NCI-H82 treated with DMSO at 0.1 percent for 48 hours (cell line): ENCODE data around the gene MCF2L.
"Not testable (repeated sequence)": the region's sequence is repeated elsewhere in the genome, so short reads cannot be mapped to it uniquely, and the experiment has no call there.

Source experiments
- DNase-seq: peaks from one replicate; lab custom pipeline; 2025; ENCODE audit not compliant: unreplicated experiment; lab: John Stamatoyannopoulos, UW

The MCF2L gene

DNA sequence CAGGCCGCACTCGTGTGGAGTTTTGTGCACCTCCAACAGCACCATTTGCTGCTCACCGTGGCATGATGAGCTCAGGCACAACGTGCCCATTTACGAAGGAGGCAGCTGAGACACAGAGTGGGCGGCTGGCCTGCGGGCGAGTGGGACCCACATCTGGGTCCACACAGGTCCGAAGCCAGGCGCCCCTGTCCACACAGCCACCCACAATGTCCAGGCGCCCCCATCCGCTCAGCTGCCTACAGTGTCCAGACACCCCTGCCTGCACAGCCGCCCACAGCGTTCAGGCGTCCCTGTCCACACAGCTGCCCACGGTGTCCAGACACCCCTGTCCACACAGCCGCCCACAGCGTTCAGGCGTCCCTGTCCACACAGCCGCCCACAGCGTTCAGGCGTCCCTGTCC is 94.1 kb downstream of the MCF2L start:
- DNase-seq: no peak

DNA sequence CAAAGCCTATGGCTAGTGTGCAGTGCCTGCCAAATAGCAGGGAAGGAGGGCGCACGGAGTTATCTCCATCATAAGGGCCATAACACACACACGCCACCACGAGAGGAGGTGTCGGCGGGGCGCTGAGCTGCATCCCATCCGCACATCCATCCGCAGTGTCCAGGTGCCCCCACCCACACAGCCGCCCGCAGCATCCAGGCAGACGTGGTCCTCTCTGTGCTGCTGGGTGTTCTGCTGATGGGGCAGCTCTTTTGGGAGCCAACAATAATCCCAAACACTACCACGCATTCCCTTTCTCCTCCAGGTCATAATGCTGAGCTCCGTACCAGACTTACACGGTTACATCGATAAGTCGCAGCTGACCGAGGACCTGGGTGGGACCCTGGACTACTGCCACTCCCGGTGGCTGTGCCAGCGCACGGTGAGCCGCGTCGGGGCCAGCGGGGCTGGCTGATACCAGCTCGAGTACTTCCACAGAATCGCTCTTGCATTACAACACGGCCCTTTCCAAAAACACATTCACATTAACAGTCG is 95.1 kb downstream of the MCF2L start:
- no peak for DNase-seq

DNA sequence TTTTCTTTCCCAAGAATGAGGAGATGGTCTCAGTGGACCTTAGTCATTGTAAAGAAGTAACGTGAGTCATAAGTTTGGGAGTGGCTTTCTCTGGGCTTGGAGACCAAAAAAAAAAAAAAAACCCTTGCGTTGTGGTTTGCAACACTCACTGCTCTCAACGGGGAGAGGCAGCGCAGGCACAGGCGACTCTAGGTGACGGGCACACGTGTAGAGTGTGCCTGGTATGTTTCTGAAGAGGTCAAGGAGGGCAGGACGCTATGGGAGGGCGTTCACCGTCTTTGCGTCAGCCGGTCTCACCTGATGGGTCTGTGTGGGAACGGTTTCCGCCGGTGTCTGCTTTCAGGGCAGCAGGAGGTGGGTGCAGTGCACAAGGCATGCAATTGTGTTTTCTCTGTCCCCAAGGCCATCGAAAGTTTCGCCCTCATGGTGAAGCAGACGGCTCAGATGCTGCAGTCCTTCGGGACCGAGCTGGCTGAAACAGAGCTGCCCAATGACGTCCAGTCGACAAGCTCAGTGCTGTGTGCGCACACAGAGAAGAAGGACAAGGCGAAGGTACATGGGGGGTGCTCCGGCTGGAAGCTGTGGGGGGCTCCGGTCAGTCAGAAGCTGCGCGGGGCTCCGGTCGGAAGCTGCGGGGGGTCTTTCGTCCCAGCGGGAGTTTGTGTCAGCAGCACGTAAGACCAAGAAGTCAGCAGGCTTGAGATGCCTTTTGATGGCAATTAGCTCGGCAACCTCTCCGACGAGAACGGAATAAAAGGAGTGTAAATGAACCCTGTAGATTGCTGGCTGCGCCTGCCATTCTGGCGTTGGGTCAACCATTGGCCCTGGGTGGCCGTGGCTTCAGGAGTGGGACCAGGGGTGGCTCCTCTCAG is 95.8 kb downstream of the MCF2L start:
- no peak for DNase-seq

DNA sequence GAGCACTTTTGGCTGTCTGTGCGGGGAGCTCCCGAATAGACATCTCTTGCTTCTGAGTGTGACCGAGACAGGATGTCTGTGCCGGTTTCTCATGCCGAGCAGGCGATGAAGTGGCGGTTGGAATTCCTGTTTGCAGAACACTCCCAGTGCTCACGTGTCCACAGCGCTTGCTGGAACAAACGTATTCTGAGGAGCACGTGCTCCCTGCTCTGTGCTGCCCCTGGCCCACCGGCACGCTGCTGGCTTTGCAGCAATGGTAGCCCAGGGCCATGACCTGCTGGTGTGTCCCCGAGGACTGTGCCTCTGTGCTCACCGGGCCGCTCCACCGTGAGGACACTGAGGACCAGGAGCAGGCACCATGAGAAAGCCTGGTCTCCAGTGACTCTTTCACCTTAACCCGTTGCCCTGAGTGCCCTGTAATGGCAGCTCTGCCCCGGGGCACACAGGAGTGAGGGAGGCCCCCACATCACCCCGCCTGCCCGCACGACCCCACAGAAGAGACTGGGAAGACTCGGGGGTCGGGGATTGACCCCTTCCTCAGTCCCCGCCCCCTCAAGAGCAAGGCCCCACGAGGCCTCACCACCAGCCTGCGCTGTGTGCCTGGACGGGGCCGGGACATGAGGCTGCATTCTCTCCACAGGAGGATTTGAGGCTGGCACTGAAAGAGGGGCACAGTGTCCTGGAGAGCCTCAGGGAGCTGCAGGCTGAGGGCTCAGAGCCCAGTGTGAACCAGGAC is 96.6 kb downstream of the MCF2L start:
- DNase-seq: no peak

DNA sequence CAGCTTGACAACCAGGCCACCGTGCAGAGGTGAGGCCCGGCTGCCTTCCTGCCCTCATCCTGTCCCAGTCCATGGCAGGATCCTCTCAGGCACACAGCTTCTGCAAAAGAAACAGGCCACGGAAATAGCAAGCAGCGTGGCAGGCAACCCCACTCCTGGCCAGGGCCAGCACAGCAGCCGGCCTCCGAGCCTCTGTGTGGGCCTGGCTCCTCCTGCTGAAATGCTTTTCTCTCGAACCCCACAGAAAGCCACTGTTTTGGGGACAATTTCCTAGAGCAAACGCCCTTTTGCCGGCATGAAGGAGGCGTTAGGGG is 97.1 kb downstream of the MCF2L start:
- no peak for DNase-seq

DNA sequence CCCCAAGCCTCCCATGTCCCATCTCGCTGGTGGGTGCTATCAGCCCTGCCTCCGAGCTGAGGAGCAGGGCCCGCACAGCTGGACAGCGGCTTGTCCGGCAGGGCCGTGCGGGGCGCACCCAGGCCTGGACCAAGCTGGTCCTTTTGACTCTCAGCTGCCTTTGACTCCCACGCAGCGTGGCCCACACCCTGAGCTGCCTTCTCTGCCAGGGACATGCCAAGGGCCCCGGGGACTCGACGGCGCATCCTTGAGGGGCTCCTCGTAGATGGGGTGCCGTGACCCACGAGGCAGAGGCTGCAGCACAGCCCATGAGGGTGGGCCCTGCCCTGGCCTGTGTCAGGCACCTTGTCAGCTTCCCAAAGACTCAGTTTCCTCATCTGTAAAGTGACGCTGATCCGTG is 97.7 kb downstream of the MCF2L start:
- no peak for DNase-seq

DNA sequence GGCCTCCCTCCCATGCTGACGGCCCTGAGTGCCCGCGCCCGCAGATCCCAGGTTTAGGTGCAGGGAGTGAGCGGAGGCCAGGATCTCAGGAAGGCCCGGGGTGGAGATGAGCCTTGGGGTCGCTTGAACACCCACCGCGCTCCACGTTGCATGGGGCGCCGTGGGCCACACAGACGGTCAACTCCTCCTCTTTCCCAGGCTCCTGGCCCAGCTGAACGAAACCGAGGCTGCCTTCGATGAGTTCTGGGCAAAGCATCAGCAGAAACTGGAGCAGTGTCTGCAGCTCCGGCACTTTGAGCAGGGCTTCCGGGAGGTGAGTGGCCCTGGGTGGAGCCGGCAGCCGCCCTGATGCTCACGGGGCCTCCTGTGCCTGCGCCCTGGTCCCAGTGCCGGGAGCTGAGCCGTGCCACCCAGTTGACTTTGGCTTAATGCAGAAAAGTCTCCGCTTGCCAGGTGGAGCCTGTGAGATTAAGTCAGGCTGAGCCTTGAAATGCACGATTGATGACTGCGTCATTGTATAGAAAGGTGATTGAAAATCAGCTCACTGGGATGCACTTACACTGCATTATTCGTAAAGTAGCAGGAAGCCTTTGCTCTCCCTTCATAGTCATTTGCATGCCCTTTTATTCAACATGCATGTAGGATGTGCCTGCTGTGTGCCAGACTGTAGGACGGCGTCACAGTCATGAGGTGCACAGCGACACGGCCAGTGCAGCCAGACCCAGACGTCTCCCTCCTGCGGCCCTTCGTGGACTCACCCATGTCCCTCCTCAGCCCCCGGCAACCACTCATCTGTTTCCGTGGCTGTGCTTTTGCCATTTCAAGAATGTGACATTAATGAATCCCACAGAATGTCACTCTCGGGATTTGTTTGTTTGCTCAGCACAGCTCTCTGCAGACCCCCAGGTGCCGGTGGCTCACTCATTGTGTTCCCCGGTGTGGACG is 101.1 kb downstream of the MCF2L start:
- DNase-seq: no peak

DNA sequence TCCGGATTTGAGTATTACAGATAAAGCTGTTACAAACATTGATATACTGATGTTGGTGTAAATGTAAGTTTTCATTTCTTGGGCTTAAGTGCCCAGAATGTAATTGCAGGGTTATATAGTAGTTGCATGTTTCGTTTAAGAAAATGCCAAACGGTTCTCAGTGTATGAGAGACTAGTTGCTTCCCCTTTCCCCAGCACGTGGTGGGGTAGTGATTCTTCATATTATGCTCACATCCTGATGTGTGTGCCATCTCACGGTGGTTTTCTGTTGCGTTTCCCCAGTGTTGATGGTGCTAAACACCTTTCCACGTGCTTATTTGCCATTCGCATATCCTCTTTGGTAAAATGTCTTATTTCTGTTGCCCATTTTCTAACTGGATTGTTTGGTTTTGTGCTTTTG is 101.8 kb downstream of the MCF2L start:
- no peak for DNase-seq

DNA sequence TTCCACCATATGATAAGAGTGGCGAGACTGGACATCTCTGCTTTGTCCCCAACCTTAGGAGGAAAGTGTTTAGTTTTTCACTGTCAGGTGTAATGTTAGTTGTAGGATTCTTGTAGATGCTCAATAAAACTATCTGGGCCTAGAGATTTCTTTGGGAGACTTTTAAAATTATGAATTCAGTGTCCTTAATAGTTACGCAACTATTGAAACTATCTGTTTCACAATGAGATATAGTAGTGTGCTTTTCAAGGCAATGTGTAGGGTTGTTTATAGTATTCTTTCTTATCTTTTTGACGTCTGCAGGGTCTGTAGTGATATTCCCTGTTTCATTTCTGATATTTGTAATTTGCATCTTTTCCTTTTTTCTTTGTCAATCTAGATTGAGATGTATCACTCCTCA is 103.4 kb downstream of the MCF2L start:
- DNase-seq: no peak

DNA sequence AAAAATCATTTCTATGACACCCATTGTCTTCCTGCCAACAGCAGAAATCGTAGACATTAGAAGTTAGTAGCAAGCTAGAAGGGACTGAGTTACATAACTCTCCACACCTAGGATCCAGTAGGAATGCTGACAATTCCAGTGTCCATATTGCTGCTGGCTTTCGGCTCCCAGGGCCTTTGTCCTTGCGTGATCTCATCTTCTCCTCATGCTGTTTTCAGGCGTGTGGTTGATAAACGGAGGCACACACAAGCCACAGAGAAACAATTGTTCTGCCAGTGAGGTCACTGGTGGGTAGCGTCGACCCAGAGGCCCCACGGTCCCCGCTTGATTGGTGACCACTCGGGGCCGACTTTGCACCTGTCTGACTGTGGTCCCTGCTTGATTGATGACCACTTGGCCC is 104.9 kb downstream of the MCF2L start:
- DNase-seq: no peak

DNA sequence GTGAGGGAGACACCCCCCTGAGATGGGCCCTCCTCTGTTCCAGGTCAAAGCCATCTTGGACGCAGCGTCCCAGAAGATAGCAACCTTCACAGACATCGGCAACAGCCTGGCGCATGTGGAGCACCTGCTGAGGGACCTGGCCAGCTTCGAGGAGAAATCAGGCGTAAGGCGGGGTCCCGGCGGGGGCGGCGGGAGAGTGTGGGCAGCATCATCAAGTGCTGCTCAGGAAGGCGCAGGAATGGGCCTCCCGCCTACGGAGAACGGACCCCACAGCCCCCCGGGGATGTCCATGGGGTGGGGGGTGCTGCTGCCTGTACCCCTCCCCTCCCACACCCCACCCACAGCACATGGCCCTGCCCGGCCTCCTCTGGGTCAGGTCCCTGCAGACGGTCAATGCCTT is 105.4 kb downstream of the MCF2L start:
- no peak for DNase-seq

DNA sequence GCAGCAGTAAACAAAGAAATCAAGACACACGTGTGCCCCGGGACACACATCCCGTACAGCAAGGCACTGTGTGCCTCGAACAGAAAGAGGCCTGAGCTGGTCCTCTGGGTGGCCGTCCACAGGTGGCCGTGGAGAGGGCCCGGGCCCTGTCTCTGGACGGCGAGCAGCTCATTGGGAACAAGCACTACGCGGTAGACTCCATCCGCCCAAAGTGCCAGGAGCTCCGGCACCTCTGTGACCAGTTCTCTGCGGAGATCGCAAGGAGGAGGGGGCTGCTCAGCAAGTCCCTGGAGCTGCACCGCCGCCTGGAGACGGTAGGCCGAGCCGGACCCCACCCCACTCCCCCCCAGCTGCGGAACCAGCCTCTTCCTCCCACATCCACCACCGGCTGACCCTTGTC is 105.9 kb downstream of the MCF2L start:
- DNase-seq: no peak

DNA sequence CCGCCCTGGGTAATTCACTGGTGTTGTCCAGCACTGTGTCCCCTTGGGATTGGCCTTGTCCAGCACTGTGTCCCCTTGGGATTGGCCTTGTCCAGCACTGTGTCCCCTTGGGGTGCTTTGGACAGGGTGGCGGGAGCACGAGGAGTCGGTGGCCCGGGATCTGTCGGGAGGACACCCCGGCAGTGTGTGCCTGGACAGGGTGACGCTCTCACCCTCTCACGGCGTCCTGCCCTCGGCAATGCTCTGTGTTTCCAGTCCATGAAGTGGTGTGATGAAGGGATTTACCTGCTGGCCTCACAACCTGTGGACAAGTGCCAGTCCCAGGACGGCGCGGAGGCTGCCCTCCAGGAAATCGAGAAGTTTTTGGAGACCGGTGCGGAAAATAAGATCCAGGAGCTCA is 106.7 kb downstream of the MCF2L start:
- DNase-seq: no peak

DNA sequence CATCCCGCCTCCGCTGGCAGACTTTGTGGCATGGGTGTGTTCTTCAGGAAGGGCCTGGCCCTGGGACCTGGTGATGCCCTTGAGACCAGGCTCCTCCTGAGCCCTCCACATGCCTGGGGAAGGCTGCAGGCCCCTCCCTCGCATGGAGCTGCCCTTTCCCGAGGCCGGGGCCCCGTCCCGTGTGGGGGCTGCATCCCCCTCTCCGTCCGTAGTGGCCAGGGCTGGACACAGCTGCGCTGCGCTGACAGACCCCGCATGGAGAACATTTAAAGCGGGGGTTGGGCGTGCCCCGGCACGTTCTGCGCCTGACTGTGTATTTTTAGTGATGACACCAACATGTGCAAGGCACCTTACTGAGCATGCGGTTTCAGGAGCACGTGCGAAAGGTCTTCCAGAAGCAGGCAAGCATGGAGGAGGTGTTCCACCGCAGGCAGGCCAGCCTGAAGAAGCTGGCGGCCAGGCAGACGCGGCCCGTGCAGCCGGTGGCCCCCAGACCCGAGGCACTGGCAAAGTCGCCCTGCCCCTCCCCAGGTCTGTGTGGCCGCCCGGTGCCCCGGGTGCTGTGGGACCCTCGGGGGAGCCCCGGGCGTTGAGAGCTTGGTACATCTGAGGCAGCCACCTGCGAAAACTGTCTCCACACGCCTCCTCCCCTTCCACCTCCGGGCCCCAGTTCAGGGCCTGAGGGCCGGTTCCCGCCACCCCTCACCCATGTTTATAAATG is 107.8 kb downstream of the MCF2L start:
- DNase-seq: no peak

DNA sequence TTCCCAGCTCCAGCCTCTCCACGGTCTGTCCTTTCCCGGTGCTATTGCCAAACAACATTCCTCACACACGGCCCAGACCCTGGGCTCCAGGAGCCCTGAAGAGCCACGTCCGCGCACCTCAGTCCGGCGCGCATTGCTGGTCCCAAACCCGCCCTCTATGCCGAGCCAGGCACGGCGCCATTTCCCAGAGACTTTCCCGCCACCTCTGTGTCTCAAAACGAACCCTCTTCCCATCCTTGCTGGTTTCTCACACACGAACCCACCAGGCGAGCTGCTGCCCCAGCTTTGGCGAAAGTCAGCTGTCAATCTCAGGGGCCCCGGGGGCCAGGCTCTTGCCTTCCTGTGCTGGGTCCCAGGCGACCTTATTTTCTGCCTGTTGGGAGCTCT is 108.5 kb downstream of the MCF2L start:
- DNase-seq: no peak

DNA sequence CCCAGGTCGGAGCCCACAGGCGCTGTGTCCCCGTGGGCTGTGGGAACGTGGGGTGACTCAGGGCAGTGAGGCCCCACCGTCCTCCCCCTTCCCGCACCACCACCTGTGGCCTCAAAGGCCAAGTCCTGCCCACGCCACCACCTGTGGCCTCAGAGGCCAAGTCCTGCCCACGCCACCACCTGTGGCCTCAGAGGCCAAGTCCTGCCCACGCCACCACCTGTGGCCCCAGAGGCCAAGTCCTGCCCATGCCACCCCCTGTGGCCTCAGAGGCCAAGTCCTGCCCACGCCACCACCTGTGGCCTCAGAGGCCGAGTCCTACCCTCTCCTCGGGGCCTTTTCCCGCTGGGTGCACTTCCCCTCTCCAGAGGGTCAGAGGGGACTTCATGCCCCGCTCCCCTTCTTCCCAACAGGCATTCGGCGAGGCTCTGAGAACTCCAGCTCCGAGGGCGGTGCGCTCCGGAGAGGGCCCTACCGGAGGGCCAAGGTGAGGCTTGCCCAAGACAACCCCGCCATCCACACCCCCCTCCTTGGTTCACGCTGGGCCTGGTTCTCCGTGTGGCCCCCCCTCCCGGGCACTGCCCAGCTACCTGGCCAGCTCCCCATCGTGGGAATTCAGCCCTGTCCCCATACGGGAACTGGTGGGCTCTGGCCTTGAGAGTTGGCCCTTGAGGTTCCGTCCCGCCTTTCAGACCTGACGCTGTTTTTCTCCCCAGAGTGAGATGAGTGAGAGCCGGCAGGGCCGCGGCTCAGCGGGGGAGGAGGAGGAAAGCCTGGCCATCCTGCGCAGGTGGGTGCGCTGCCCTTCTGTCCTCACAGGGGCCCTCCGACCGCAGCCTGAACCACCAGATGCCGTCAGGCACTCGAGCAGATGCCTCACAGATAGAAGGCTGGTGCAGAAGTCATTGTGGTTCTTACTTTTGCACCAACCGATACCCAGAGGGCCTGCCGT is 109.2 kb downstream of the MCF2L start:
- no peak for DNase-seq

DNA sequence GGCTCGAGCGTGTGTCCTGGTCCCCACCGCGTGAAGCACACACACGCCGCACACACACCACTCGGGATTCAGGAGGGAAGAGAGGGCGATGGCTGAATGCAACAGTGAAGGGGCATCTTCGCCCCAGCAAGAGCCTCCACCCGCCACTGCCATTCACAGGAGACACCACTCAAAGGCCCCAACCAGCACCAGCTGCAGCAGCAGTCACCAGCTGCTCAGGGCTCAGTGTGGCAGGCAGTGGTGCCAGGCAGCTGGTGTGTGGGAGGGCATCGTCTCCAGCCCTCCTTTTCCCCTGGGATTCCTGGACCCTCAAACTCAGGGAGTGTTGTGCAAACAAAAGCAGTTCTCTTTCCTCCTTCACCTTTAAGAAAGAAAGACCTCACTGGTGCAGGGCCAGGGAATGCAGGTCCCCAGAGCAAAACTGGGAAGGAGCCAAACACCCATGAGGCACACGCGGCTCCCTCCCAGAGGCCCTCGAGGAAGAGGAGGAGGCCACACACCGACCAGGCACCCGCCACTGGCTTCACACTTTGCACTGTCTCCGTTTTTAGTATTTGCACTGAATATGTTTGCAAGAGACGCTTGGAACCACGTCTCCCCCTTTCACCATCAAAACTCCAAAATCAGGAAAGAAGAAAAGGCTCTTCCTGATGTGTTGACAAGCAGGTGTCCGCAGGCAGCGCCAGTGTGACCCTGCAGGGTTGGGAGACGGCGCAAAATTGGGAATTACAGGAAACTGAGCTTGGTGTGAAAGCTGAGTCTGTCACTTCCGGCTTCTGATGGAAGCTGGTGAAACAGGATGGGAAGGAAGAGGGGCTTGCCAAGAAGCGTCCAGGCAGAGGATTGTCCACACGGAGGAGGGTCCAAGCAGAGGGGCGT is 110.1 kb downstream of the MCF2L start:
- DNase-seq: no peak

DNA sequence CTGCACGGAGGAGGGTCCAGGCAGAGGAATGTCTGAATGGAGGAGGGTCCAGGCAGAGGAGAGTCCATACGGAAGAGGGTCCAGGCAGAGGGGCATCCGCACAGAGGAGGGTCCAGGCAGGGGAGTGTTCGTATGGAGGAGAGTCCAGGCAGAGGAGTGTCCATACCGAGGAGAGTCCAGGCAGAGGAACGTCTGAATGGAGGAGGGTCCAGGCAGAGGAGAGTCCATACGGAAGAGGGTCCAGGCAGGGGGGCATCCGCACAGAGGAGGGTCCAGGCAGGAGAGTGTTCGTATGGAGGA is 110.7 kb downstream of the MCF2L start:
- not testable (repeated sequence) for DNase-seq

DNA sequence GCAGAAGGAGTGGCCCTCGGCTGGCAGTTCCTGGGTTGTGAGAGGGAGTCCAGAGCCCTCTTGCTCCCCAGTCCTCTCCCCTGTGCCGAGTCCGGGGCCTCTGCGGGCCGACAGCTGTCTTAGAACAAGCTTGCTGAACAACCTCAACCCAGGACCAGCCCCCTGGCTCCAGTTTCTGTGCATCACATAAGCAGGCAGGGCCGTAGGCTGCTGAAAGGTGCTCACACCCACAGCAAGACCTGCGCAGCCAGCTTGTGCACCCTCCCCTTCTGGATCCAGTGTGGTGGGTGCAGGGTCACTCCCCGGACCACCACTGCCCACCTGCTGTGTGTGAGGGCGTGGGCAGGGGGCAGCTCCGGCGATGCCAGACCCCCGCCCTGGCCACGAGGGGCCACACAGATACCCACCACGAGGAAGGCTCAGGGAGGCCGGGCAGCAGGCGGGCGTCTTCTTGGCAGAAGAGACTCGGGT is 111.4 kb downstream of the MCF2L start:
- DNase-seq: no peak
